Tibial artery (tissue), 4 donors: ENCODE results near the gene NR4A1.

ENCODE experiments used
- DNase-seq, 2 donors: peaks; one replicate each; pipeline ENCODE4 v3.0.0-alpha.2; 2019
- H3K27ac ChIP-seq, 2 donors: fragments of 200-600 bp; sonication (generic) in 1 of 2; 1 replicate in 1 of 2; 2 replicates in 1 of 2; pipeline ENCODE4 v1.5.1; 2018 to 2019; ENCODE audit warnings: mild to moderate bottlenecking in 1 of 2
- H3K27me3 ChIP-seq, 2 donors: fragments of 200-600 bp; sonication (generic) in 1 of 2; one replicate each; pipeline versions ENCODE4 v1.5.1 to v1.6.0; 2016 to 2019
- H3K36me3 ChIP-seq, 3 donors: fragments of 200-600 bp; sonication (generic) in 2 of 3; one replicate each; pipeline ENCODE4 v1.5.1; 2016 to 2019; ENCODE audit warnings: mild to moderate bottlenecking in 2 of 3
- H3K4me1 ChIP-seq, 4 donors: fragments of 200-600 bp; sonication (generic) in 2 of 4; 1 replicate in 3 of 4; 2 replicates in 1 of 4; pipeline ENCODE4 v1.5.1; 2016 to 2019
- H3K4me3 ChIP-seq, 2 donors: fragments of 200-600 bp; sonication (generic) in 1 of 2; 1 replicate in 1 of 2; 2 replicates in 1 of 2; pipeline ENCODE4 v1.5.1; 2018 to 2019; ENCODE audit warnings: mild to moderate bottlenecking in 2 of 2
- H3K9me3 ChIP-seq, 3 donors: fragments of 200-600 bp; sonication (generic) in 1 of 3; one replicate each; pipeline ENCODE4 v1.5.1; 2016 to 2019
- intact Hi-C: fragments of 100-400 bp; cut with DNase I; formaldehyde crosslinking; loops from one replicate; pipeline ENCODE4 v1.15.0; 2023; ENCODE audit warnings: low total_unique reads
- TF ChIP-seq, protein P1 (sequence below), 2 experiments: fragments of 200-600 bp in 1 of 2; fragments of 450-650 bp in 1 of 2; IDR thresholded peaks; one replicate each; pipeline ENCODE4 v1.5.1; 2017 to 2019; ENCODE audit warnings: antibody characterized with exemption in 2 of 2, mild to moderate bottlenecking in 1 of 2, moderate library complexity in 1 of 2

The NR4A1 gene

DNA sequence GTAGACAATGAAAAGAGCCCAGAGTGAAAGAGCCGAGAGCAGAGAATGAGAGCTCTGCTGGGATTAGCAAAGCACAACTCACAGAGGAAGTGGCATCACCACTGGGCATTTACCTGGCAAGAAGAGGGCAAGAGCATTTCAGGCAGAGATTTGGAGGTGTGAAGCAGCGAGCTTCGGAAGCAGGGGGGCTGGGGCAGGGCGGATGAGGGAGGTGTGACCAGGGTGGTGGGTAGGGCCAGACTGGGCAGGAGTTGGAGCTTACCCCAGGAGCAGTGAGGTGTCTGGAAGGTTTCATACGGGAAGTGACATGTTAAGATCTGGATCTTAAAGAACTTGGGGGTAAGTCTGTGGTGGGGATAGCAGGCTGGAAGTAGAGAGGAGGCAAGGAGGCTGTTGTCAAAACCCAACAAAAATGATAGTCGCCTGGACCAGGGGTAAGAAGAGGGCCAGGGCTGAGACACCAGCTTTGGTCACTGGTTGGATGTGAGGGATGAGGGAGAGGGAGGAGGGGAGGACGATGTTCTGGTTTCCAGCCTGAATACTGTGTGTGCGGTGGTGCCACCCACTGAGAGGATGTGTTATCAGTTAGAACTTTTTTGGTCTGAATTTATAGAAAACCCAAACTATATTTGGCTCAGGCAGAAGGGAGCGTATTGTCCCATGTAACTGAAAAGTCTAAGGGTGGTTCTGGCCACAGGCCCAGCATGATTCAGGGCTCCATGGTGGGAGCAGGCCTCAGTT lies 33.4 kb downstream of the NR4A1 start:
- no peak for DNase-seq
- intact Hi-C loops = no loop called here
- H3K9me3 ChIP-seq = no peaks in the 10 kb centered on the region
- H3K4me1 ChIP-seq = peaks cover 0 to 25% (median 11%) of the 10 kb centered on the region in 4 donors
- no peak overlapping the region for H3K27ac ChIP-seq
- TF ChIP-seq, protein P1, sequence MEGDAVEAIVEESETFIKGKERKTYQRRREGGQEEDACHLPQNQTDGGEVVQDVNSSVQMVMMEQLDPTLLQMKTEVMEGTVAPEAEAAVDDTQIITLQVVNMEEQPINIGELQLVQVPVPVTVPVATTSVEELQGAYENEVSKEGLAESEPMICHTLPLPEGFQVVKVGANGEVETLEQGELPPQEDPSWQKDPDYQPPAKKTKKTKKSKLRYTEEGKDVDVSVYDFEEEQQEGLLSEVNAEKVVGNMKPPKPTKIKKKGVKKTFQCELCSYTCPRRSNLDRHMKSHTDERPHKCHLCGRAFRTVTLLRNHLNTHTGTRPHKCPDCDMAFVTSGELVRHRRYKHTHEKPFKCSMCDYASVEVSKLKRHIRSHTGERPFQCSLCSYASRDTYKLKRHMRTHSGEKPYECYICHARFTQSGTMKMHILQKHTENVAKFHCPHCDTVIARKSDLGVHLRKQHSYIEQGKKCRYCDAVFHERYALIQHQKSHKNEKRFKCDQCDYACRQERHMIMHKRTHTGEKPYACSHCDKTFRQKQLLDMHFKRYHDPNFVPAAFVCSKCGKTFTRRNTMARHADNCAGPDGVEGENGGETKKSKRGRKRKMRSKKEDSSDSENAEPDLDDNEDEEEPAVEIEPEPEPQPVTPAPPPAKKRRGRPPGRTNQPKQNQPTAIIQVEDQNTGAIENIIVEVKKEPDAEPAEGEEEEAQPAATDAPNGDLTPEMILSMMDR (IDR thresholded peaks at IDR 0.05) = no peak
- H3K27me3 ChIP-seq = peaks cover 0 to 42% of the 10 kb centered on the region in 2 donors
- no peak overlapping the region for H3K4me3 ChIP-seq
- peaks cover 0 to 6% (median 6%) of the 10 kb centered on the region in 3 donors for H3K36me3 ChIP-seq

DNA sequence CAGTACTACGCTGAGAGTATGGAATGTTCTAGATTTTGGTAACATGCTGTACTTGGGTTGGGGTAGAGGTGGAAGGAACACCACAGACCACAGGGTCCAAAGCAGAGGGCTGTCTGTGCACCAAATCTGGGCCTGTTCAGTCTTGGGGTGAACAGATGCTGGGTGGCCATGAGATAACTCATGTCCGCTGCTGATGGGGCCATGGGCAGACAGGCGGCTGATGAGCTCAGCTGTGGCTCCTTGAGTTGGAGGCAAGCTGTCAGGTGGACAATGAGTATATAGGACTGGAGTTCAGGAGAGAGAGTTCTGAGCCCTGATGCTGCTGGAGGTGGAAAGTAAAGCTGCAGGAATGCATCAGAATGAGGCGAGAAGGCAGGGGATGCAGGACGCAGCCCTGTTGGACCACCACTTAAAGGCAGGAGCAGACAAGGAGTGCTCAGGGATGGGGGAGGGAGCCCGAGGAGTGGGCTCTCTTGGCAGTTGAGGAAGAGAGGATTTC lies 34.5 kb downstream of the NR4A1 start:
- TF ChIP-seq, protein P1 (IDR thresholded peaks at IDR 0.05) = no peak
- peaks cover 0 to 53% of the 10 kb centered on the region in 2 donors for H3K27me3 ChIP-seq
- intact Hi-C loops = no loop called here
- DNase-seq = no peak
- no peak overlapping the region for H3K27ac ChIP-seq
- no peaks in the 10 kb centered on the region for H3K36me3 ChIP-seq
- peaks cover 0 to 25% (median 10%) of the 10 kb centered on the region in 4 donors for H3K4me1 ChIP-seq
- no peak overlapping the region for H3K4me3 ChIP-seq
- no peaks in the 10 kb centered on the region for H3K9me3 ChIP-seq

DNA sequence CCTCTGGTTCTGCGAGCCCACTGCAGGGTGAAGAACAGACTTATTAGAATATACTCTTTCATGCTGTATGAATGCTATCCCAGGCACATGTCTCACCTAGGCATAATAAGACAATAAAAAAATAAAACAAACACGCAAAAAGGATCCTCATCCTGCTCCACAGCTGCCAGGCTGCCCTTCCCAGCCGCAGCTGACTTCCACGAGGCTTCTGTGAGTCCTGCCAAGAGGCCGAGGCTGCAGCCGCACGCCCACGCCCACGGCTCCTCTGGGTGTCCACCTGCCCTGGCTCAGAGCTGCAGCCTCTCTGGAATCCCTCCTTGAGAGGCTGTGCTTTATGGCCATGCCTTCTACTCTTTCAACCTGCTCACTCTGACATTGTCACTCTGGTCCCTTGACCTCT lies 35.1 kb downstream of the NR4A1 start:
- no peaks in the 10 kb centered on the region for H3K9me3 ChIP-seq
- no peak overlapping the region for H3K27ac ChIP-seq
- H3K4me1 ChIP-seq = peaks cover 0 to 20% (median 7%) of the 10 kb centered on the region in 4 donors
- TF ChIP-seq, protein P1 (IDR thresholded peaks at IDR 0.05) = no peak
- H3K27me3 ChIP-seq = peaks cover 0 to 57% of the 10 kb centered on the region in 2 donors
- no peaks in the 10 kb centered on the region for H3K36me3 ChIP-seq
- no peak overlapping the region for H3K4me3 ChIP-seq
- no peak for DNase-seq
- intact Hi-C loops = no loop called here

DNA sequence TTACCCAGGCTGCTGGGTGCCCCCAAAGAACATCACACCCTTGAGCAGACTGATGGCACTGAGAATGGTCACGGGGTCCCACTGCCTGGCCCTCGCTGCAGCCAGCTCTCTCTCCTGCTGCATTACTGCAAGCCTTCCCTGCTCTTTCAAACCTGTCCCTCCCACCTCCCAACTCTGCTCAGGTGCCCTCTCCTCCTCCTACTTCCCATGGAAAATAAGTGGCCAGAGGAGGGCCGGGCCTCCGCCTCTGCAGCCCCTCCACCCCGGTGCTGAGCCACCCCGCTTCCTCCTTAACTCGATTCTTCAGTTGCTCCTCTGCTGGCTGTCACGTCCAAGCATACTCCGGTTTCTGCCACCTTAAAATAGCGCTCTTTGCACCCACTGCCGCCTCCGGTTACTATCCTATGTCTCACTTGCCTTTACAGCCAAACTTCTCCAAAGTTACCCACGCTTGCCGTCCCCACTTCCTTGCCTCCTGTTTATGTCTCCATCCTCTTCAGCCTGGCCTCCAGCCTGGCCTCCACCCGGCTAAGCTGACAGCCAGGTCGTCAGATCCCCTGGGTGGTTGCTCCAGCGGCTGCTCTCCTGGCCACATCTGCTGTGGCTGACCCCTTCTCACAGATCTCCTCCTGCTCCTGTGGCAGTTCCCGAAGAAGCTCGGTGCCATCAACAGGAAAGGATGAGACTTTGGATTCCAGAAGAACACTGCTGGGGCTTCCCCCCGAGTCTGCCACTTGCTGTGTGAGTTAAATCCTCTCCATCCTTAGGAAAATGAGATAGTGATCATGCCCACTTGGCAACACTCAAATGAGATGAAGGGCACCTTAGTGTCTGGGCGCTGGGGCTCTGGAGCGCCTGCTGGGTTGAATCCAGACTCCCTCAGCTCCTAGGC lies 35.9 kb downstream of the NR4A1 start:
- peaks cover 0 to 57% of the 10 kb centered on the region in 2 donors for H3K27me3 ChIP-seq
- TF ChIP-seq, protein P1 (IDR thresholded peaks at IDR 0.05) = no peak
- peaks cover 0 to 12% (median 4%) of the 10 kb centered on the region in 4 donors for H3K4me1 ChIP-seq
- no peaks in the 10 kb centered on the region for H3K9me3 ChIP-seq
- DNase-seq = no peak
- H3K27ac ChIP-seq = no peak overlapping the region
- H3K36me3 ChIP-seq = no peaks in the 10 kb centered on the region
- no peak overlapping the region for H3K4me3 ChIP-seq
- intact Hi-C loops = no loop called here

DNA sequence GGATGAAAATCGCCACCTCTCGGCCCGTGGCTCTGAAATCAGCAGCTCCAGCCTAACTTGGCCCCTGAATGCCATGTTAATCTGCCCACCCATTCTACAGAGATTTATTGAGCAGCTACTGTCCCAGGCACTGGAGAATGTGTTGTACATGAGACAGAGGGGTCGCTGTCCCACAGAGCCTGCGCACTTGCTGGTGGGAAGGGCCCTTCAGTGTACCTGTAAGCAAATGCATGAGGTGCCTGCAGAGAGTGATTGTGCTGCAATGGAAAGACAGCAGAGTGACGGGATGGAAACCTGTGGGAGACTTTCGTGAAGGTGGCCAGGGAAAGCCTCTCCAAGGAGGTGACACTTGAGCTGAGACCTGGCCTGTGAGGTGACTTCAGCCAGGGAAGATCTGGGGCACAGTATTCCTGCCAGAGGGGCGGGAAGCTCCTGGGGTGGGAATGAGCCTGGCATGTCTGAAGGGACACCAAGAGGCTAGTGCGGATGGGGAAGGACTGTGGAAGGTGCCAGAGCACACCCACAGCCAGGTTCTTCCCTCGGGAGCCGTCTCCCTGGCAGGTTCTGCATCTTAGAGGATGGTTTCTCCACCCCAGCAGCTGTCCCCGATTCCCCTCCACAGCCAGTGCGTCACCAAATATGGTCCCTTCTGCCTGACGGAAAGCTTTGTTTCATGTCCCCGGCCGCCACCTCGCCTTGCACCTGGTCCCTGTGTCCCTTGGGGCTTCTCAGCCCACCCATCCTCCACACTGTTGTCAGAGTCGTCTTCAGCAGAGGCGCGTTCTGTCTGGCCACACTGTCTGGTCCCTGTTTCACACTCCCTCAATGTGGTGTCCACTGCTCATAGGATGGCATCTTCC lies 36.9 kb downstream of the NR4A1 start:
- peaks cover 0 to 57% of the 10 kb centered on the region in 2 donors for H3K27me3 ChIP-seq
- intact Hi-C loops = no loop called here
- no peak overlapping the region for H3K27ac ChIP-seq
- H3K36me3 ChIP-seq = no peaks in the 10 kb centered on the region
- H3K4me3 ChIP-seq = no peak overlapping the region
- TF ChIP-seq, protein P1 (IDR thresholded peaks at IDR 0.05) = no peak
- DNase-seq = no peak
- no peaks in the 10 kb centered on the region for H3K9me3 ChIP-seq
- peaks cover 0 to 2% (median 0%) of the 10 kb centered on the region in 4 donors for H3K4me1 ChIP-seq
